COLO668 (cell line): ENCODE measurements around the gene PSIP1.
A peak's percentile ranks its signal among the peaks of the same experiment; 100 is the strongest.
"Not testable (repeated sequence)": the region's sequence is repeated elsewhere in the genome, so short reads cannot be mapped to it uniquely, and the experiment has no call there.

Experiments
- DNase-seq: peaks from one replicate; lab custom pipeline; 2025; ENCODE audit not compliant: unreplicated experiment; lab: John Stamatoyannopoulos, UW

PSIP1 gene

GRCh38 chr9:15433661-15434060 is 77.1 kb downstream of the PSIP1 start:
- no peak for DNase-seq

GRCh38 chr9:15433191-15433590 is 77.6 kb downstream of the PSIP1 start:
- DNase-seq: no peak

GRCh38 chr9:15430920-15431844 is 79.6 kb downstream of the PSIP1 start:
- no peak for DNase-seq

- DNase-seq: not testable (repeated sequence)
These were observed 83.1 kb downstream of the PSIP1 start for GRCh38 chr9:15427702-15428101.

- no peak for DNase-seq
These were observed 84.8 kb downstream of the PSIP1 start for GRCh38 chr9:15426019-15426418.

GRCh38 chr9:15423231-15423985 is 87.4 kb downstream of the PSIP1 start:
- no peak for DNase-seq

- peak; percentile 95 for DNase-seq
These were observed 88.2 kb downstream of the PSIP1 start, which contains the start of gene SNAPC3 for GRCh38 chr9:15422372-15423230. SNAPC3 (plus strand) TSS chr9:15422876; CDS start chr9:15422880, 4 bp downstream.

GRCh38 chr9:15421990-15422371 is 88.8 kb downstream of the PSIP1 start:
- no peak for DNase-seq

GRCh38 chr9:15421532-15421931 is 89.2 kb downstream of the PSIP1 start:
- peak; percentile 11 for DNase-seq

GRCh38 chr9:15420796-15421195 is 90.0 kb downstream of the PSIP1 start:
- no peak for DNase-seq

- DNase-seq: no peak
These were observed 93.1 kb downstream of the PSIP1 start for GRCh38 chr9:15417626-15418025.

- DNase-seq: peak; percentile 36
These were observed 93.9 kb downstream of the PSIP1 start for GRCh38 chr9:15416880-15417279.
